GM21576 (cell line): ENCODE results near the gene MPND.

Source experiments
- ATAC-seq: cut with Tn5 transposase; IDR thresholded peaks from one replicate; pipeline ENCODE4 v1.9.1; 2021; ENCODE audit warnings: mild to moderate bottlenecking, moderate library complexity; ENCODE audit not compliant: unreplicated experiment

MPND gene, protein sequence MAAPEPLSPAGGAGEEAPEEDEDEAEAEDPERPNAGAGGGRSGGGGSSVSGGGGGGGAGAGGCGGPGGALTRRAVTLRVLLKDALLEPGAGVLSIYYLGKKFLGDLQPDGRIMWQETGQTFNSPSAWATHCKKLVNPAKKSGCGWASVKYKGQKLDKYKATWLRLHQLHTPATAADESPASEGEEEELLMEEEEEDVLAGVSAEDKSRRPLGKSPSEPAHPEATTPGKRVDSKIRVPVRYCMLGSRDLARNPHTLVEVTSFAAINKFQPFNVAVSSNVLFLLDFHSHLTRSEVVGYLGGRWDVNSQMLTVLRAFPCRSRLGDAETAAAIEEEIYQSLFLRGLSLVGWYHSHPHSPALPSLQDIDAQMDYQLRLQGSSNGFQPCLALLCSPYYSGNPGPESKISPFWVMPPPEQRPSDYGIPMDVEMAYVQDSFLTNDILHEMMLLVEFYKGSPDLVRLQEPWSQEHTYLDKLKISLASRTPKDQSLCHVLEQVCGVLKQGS

DNA sequence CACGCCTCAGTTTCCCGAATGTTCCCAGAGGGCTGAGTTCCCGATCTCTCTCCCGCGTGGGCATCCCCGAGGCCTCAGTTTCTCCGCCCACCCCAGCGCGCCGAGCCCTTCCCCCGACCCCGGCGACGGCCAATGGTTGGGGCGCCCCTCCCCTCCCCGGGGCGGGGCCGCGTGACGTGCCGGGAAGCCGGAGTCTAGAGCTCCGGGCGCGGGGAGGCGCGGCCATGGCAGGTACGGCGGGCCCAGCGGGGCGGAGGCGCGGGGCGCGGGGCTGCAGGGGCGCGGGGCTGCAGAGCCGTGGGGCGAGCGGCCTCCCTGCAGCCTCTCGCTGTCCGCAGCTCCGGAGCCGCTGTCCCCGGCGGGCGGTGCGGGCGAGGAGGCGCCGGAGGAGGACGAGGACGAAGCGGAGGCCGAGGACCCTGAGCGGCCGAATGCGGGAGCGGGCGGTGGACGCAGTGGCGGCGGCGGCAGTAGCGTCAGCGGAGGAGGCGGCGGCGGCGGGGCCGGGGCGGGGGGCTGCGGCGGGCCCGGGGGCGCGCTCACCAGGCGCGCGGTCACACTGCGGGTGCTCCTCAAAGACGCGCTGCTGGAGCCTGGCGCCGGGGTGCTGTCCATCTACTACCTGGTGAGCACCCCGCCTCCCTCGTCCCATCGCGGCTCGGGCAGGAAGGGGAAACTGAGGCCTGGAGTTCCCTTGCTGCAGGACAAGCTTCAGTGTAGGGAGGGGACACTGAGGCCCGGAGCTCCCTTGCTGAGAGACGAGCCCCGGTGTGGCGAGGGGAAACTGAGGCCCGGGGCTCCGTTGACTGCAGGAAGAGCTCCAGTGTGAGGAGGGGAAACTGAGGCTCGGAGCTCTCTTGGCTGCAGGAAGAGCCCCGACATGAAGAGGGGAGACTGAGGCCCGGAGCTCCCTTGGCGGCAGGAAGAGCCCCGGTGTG, at the start of gene MPND:
Gene MPND, plus strand, starts transcription at position 193 of the 938 bp plus-strand sequence. Its CDS starts 32 bp downstream, at position 225.
- ATAC-seq = peak; percentile 52

DNA sequence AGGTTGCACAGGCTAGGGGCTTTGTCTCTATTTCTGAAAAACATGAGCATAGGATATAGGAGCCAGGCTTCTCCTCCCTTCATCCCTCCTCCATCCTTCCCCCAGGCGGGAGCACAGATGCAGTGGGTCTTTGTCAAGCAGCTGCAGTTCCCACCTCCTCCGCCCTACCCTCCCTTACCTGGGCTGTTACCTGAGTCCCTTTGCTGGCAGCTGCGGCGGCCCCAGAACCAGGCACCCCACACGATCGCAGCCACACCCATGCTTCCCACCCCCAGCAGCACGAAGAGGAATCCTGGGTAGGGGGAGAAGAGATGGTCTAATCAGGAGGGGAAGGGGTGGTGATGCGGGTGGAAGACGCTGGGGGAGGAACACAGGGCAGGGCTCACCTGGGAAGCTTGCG, 49.0 kb upstream of the MPND start:
- no peak for ATAC-seq

- no peak for ATAC-seq
These were observed 47.2 kb upstream of the MPND start for GRCh38 chr19:4295972-4296771.

DNA sequence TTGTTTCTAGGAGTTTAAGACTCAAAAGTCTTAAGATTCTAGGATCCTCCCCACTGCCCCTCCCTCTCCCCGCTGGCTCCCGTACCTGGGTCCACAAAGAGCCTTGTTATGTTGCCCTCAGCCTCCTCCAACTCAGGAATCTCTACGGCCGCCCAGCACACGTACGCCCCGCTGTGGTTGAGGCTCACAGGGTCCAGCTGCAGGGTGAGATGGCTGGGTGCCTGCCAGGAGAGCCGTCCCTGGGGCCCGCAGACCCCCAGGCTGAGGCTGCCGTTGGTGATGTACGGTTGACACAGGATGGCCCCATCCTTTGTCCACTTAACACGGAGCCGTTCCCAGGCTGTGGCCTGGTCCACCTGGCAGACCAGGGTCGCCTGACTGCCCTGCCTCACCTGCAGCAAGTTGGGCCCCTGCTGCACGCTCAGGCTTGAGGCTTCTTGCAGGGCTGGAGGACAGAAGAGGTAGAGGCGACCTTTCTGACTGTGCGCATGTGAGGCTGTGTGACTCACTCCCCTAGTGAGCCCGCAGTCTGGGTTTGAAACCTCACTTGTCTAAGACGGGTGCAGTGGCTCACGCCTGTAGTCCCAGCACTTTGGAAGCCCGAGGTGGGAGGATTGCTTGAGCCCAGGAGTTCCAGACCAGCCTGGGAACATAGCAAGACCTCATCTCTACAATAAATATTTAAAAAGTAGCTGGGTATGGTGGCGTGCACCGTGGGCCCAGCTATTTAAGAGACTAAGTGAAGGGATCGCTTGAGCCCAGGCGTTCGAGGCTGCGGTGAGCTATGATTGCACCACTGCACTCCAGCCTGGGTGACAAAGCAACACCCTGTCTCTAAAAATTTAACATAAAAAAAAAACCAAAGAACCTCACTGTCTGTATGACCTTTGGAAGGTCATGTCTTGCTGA, 45.2 kb upstream of the MPND start:
- no peak for ATAC-seq

- no peak for ATAC-seq
These were observed 44.4 kb upstream of the MPND start for GRCh38 chr19:4298810-4299550.

DNA sequence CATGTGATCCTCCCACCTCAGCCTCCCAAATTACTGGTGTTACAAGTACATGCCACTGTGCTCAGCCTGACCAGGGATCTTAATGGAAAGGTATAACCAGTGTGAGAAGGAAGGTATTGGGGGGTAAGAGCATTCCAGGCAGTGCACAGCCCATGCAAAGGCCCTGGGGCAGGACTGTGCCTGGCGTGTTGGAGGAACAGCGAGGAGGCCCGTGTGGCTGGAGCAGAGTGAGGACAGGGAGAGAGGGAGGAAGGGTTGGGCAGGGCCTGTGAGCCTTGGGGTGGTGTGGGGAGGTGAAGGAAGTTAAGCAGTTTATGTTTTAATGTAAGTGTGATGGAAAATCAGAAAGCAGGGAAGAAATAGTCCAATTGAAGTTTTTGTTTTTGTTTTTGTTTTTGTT, 42.8 kb upstream of the MPND start:
- no peak for ATAC-seq

- no peak for ATAC-seq
These were observed 41.6 kb upstream of the MPND start for GRCh38 chr19:4301590-4302242.

DNA sequence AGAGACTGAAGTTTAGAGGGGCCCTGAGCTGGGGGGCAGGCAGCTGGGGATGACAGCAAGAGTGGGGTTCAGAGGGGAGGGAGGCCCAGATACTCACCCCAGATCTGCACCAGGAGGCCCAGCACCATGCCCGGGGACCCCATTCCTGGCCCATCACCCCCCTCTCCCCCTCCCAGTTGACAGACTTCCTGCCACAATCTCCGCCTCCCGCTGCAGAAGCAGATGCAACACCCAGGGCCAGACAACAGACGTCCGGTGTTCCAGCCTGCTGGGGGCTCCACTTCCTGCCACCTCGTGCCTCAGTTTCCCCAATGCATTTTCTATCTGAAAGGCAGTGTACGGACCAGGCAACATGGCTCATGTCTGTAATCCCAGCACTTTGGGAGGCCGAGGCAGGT, 41.1 kb upstream of the MPND start, which contains the start of gene TMIGD2:
Gene TMIGD2, minus strand, starts transcription at position 147 of the 398 bp plus-strand sequence. Its CDS starts 4 bp downstream, at position 143.
- ATAC-seq = no peak

DNA sequence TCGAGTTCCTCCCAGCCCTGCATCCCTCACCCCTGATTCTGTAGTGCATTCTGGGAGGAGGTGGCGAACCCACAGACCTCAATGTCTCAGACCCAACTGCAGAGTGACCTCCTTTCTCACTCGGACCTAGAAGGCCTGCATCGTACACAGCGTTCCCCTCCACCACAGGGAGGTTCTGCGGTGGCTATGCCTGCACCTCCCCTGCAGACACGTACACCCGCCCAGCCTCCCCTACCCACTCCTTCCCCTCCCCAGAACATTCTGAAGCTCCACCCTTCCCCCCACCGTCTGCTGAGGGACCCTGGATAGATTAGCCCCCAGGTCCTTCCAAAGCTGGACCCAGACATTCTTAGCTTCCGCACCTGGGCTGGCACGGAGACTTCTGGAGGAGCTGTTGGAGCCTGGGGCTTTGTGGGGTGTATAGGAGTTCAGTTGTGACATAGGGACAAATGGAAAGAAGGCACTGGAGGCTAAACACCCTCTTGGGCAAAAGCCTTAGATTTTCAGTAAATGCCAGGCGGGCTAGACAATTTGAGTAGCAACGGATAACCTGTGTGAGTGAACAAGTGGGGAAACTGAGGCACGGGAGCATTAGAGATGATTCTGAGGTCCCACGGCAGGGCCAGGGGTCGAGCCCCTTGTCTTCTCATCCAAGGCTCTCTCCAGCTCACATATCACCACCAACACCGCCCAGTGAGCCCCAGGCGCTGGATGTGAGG, 39.4 kb upstream of the MPND start:
- ATAC-seq = no peak

- ATAC-seq = no peak
These were observed 38.7 kb upstream of the MPND start, which contains the start of gene FSD1 for GRCh38 chr19:4304538-4305256. FSD1 (plus strand) TSS chr19:4304598; CDS start chr19:4304747, 149 bp downstream.

- no peak for ATAC-seq
These were observed 38.1 kb upstream of the MPND start for GRCh38 chr19:4305257-4305612.

DNA sequence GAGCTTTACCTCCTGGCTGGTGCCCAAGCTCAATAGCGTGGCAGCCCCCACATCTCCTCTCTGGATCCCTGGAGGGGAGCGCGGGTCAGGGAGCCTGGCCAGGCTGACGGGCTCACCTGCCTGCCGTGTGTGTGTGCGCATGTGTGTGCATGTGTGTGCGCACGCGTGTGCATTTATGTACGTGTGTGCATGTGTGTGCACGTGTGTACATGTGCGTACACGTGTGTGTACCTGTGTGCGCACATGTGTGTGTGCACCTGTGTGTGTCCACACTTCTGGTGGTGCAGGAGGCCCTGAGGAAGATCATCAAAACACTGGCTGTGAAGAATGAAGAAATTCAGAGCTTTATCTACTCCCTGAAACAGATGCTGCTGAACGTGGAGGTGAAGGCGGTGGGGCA, 37.7 kb upstream of the MPND start:
- ATAC-seq = no peak

DNA sequence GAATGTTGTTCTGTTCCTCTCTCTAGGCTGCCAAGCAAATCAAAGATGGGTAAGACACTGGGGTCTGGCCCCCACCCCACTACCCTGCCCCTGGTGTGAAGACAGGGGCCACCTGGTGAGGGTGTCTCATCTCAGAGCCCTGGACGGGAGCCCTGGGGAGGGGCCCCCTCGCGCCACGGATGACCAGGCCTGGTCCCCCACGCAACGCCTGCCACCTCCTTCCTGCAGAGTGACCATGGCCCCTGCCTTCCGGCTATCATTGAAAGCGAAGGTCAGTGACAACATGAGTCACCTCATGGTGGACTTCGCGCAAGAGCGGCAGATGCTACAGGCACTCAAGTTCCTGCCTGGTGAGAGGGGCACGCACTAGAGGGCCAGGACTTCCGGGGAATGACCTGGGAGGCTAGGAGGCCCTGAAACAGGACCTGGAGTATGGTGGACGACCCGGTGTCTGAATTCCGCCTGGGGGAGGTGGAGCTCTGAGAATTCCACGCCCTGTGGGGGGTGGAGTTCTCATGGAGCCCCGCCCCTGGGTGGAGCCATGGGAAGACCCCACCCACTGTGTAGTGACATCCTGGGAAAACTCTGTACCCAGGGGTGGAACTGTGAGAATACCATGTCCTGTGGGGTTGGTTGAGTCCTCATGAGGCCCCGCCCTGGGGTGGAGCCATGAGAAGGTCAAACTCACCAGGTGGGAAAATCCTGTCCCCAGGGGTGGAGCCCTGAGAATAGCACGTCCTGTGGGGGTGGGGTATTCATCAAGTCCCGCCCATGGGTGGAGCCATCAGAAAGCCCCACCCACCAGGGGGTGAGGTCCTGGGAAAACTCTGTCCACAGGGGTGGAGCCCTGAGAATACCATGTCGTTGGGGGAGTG, 32.9 kb upstream of the MPND start:
- ATAC-seq = no peak

DNA sequence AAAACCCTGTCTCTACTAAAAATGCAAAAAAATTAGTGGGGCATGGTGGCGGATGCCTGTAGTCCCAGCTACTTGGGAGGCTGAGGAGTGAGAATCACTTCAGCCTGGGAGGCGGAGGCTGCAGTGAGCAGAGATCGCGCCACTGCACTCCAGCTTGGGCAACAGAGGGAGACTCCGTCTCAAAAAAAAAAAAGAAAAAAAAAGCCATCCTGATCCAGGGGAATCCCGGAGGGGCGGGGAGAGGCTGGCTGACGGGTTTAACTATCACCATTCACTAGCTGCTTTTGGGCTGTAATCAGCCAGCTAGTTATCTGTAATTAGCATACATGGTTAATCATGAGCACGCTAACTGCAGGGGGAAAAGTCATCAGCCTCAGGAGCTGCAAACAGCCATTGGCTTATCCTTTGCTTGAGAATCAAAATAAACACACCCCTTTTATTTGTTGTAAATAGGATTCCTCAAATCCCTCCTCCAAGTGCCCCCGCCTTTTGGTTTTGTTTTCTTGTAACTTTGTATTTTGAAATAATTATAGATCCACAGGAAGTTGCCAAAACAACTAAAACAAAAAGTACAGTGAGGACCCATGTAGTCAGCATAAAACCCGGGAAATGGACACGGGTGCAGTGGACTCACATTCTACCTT, 29.4 kb upstream of the MPND start:
- no peak for ATAC-seq

DNA sequence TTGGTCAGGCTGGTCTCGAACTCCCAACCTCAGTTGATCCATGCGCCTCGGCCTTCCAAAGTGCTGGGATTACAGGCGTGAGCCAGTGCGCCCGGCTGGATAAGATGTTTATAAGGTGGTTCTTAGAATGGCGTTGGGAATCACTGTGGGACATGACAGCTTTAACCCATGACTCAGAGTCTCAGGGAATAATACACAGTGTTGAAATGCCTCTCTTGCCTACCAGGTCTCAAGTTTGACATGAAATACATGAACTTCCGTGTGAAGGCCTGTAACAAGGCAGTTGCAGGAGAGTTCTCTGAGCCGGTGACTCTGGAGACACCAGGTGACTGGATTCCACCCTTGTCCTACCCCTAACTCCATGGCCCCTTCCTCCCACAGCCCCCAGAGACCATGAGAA, 26.4 kb upstream of the MPND start:
- ATAC-seq = no peak

DNA sequence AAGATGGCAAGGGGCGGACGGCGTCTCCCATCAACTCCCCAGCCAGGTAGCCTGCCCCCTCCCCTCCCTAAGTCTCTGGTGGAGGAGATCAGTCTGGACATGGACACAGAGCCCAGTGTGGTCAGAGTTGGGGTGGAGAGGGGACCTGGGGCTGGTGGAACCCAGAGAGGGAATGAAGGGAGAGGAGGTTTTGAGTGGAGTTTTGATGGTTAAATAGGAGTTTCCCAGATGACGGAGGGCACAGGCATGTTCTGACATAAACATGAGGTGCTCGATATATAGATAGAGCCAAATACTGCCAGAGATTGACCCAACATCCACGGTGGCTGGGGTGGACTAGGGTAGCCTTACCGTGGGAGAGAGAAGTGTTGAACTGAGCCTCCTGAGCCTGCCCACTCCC, 24.9 kb upstream of the MPND start:
- ATAC-seq = no peak
